ENCODE measurements around the gene PPM1J. TPM values are rescaled to one million over a fixed set of nuclear protein-coding genes. Genes with fewer than 3 reads are reported as not detected.

The PPM1J gene
- 10 to 100 TPM; 11.9 to 16.5 (median 13.9) TPM for total RNA-seq

- TF ChIP-seq CTCF (IDR thresholded peaks at IDR 0.05), result no peak
- TF ChIP-seq POLR2A (IDR thresholded peaks at IDR 0.05), result no peak
- DNase-seq (ENCODE audit: low spot score in 2 of 2), result peak; percentile 98 to 100
- 0 to 1% methylated on average over 17 to 45 of the region's 51 CpGs for WGBS, 2 donors
- H3K4me3 ChIP-seq (ENCODE audit: low read depth, poor library complexity, severe bottlenecking), result peak within 1 kb of the TSS; percentile 34
- intact Hi-C loops (cut with DNase I; ENCODE audit: low total_unique reads), result no loop called here
Observed at GRCh38 chr1:112715264-112716053, at the start of gene PPM1J. Gene PPM1J, minus strand, starts transcription at chr1:112715332. Its CDS starts 31 bp downstream, at chr1:112715301.

- intact Hi-C loops (cut with DNase I; ENCODE audit: low total_unique reads), result no loop called here
- peak in 1 of 2 donors; percentile 24 for DNase-seq (ENCODE audit: low spot score in 2 of 2)
- no peak for TF ChIP-seq CTCF (IDR thresholded peaks at IDR 0.05)
- WGBS, 2 donors, result 38 to 40% methylated on average over 12 of the region's 12 CpGs
- H3K4me3 ChIP-seq (ENCODE audit: low read depth, poor library complexity, severe bottlenecking), result no peak overlapping the region
Observed at GRCh38 chr1:112762541-112763500, 47.7 kb upstream of the PPM1J start.

GRCh38 chr1:112761714-112762480 lies 46.8 kb upstream of the PPM1J start:
- 34 to 35% methylated on average over 9 of the region's 9 CpGs for WGBS, 2 donors
- no peak for DNase-seq (ENCODE audit: low spot score in 2 of 2)
- intact Hi-C loops (cut with DNase I; ENCODE audit: low total_unique reads), result no loop called here
- TF ChIP-seq POLR2A (IDR thresholded peaks at IDR 0.05), result no peak
- TF ChIP-seq CTCF (IDR thresholded peaks at IDR 0.05), result no peak
- H3K4me3 ChIP-seq (ENCODE audit: low read depth, poor library complexity, severe bottlenecking), result no peak overlapping the region

- WGBS, 2 donors, result 83 to 84% methylated on average over 6 of the region's 6 CpGs
- no peak for DNase-seq (ENCODE audit: low spot score in 2 of 2)
- TF ChIP-seq POLR2A (IDR thresholded peaks at IDR 0.05) (no peak), CTCF (IDR thresholded peaks at IDR 0.05) (no peak)
Observed at GRCh38 chr1:112759228-112759627, 44.1 kb upstream of the PPM1J start.

GRCh38 chr1:112754116-112754628 lies 39.0 kb upstream of the PPM1J start:
- intact Hi-C loops (cut with DNase I; ENCODE audit: low total_unique reads), result no loop called here
- 0 to 94% methylated on average over 1 of the region's 1 CpG for WGBS, 2 donors
- H3K4me3 ChIP-seq (ENCODE audit: low read depth, poor library complexity, severe bottlenecking), result no peak overlapping the region
- TF ChIP-seq CTCF (IDR thresholded peaks at IDR 0.05) (no peak), POLR2A (IDR thresholded peaks at IDR 0.05) (no peak)
- DNase-seq (ENCODE audit: low spot score in 2 of 2), result no peak

More at GRCh38 chr1:112759228-112759627, 44.1 kb upstream of the PPM1J start:
- intact Hi-C loops (cut with DNase I; ENCODE audit: low total_unique reads), result no loop called here
- no peak overlapping the region for H3K4me3 ChIP-seq (ENCODE audit: low read depth, poor library complexity, severe bottlenecking)

All from lower leg skin (tissue), 4 donors.